K562 (cell line): ENCODE results near the gene ASB10. TPM values are rescaled to one million over a fixed set of nuclear protein-coding genes. Genes with fewer than 3 reads are reported as not detected.

ENCODE experiments used
- ADNP ChIP-seq: fragments of 200-800 bp; sonication (Bioruptor generic); IDR thresholded peaks from 2 replicates; pipeline ENCODE4 v1.6.1; 2016; ENCODE audit warnings: missing genetic modification characterization, missing compliant biosample characterization
- ARNT ChIP-seq, 2 experiments: fragments of 450-650 bp; IDR thresholded peaks; 2 replicates each; pipeline ENCODE4 v1.6.1; 2016; ENCODE audit warnings: mild to moderate bottlenecking in 1 of 2
- CBX2 ChIP-seq: fragments of 200-600 bp; sonication (generic); IDR thresholded peaks from one replicate; pipeline ENCODE4 v1.6.1; 2012; ENCODE audit warnings: mild to moderate bottlenecking, low read length, inconsistent platforms; ENCODE audit not compliant: insufficient read depth, poor library complexity, severe bottlenecking
- EGR1 ChIP-seq: fragments of 450-650 bp; conservative IDR thresholded peaks from 2 replicates; pipeline ENCODE4 v1.6.1; 2017; ENCODE audit warnings: mild to moderate bottlenecking
- EHMT2 ChIP-seq: fragments of 450-650 bp; IDR thresholded peaks from 2 replicates; pipeline ENCODE4 v1.6.1; 2018; ENCODE audit warnings: antibody characterized with exemption
- ERF ChIP-seq: fragments of 450-650 bp; formaldehyde crosslinking; IDR thresholded peaks from 2 replicates; pipeline ENCODE4 v1.4.0; 2020; ENCODE audit warnings: mild to moderate bottlenecking, mixed read lengths
- FOXK2 ChIP-seq, 2 experiments: fragments of 450-650 bp; IDR thresholded peaks in 1 of 2; conservative IDR thresholded peaks in 1 of 2; 2 replicates each; pipeline ENCODE4 v1.6.1; 2016; ENCODE audit warnings: low read depth in 2 of 2, mild to moderate bottlenecking in 1 of 2
- MAFG ChIP-seq: fragments of 450-650 bp; conservative IDR thresholded peaks from 2 replicates; pipeline ENCODE4 v1.6.1; 2016; ENCODE audit warnings: missing genetic modification characterization, missing compliant biosample characterization
- MYC ChIP-seq, 2 experiments: fragments of 250-450 bp in 1 of 2; sonication (Bioruptor Pico) in 1 of 2; IDR thresholded peaks; 2 replicates each; pipeline versions ENCODE4 v1.5.1 to v1.6.1; 2012 to 2021; ENCODE audit warnings: low read depth in 2 of 2, borderline replicate concordance in 1 of 2, improper control_type of control experiment in 1 of 2, low read length in 1 of 2, mild to moderate bottlenecking in 1 of 2, moderate library complexity in 1 of 2
- PML ChIP-seq: IDR thresholded peaks from 2 replicates; pipeline ENCODE4 v1.6.1; 2012; ENCODE audit warnings: low read length, inconsistent platforms
- POLR2H ChIP-seq: IDR thresholded peaks from 2 replicates; pipeline ENCODE4 v1.6.1; 2016; ENCODE audit warnings: missing genetic modification characterization, low read depth, mild to moderate bottlenecking, control low read depth, missing compliant biosample characterization, moderate library complexity
- POU5F1 ChIP-seq: fragments of 150-350 bp; IDR thresholded peaks from 2 replicates; pipeline ENCODE4 v1.6.1; 2014; ENCODE audit warnings: borderline replicate concordance, low read length, low read depth, mild to moderate bottlenecking; ENCODE audit not compliant: partially characterized antibody
- SAFB ChIP-seq: fragments of 200-400 bp; formaldehyde crosslinking; IDR thresholded peaks from 2 replicates; pipeline ENCODE4 v1.6.1; 2017; ENCODE audit warnings: low read depth, low read length, borderline replicate concordance
- SP2 ChIP-seq: IDR thresholded peaks from 2 replicates; pipeline ENCODE4 v1.6.1; 2011; ENCODE audit warnings: mild to moderate bottlenecking, low read depth, low read length, moderate library complexity; ENCODE audit not compliant: poor library complexity, severe bottlenecking; ENCODE audit errors: extremely low read depth
- SRSF1 ChIP-seq: fragments of 200-400 bp; formaldehyde crosslinking; IDR thresholded peaks from 2 replicates; pipeline ENCODE4 v1.6.1; 2017; ENCODE audit warnings: mild to moderate bottlenecking, low read depth, low read length, moderate library complexity
- STAT5B ChIP-seq: fragments of 250-450 bp; sonication (Bioruptor Pico); IDR thresholded peaks from 2 replicates; pipeline ENCODE4 v1.8.0; 2021; ENCODE audit warnings: mild to moderate bottlenecking, inconsistent platforms
- YY1 ChIP-seq, 3 experiments: IDR thresholded peaks; 2 replicates each; pipeline ENCODE4 v1.6.1; 2011; ENCODE audit warnings: low read length in 2 of 3, mild to moderate bottlenecking in 2 of 3, moderate library complexity in 2 of 3, borderline replicate concordance in 1 of 3, control low read depth in 1 of 3, low read depth in 1 of 3; ENCODE audit not compliant: insufficient read depth in 3 of 3, insufficient replicate concordance in 2 of 3, control insufficient read depth in 1 of 3, insufficient read length in 1 of 3; ENCODE audit errors: extremely low read depth in 1 of 3
- ZBTB17 ChIP-seq: fragments of 450-650 bp; formaldehyde crosslinking; IDR thresholded peaks from 2 replicates; pipeline ENCODE4 v1.4.0; 2020; ENCODE audit warnings: mild to moderate bottlenecking
- ZFP36 ChIP-seq: fragments of 150-350 bp; IDR thresholded peaks from 2 replicates; pipeline ENCODE4 v1.6.1; 2018; ENCODE audit warnings: low read length, low read depth; ENCODE audit not compliant: partially characterized antibody
- ZFX ChIP-seq: sonication (generic); formaldehyde crosslinking; IDR thresholded peaks from 2 replicates; pipeline ENCODE4 v1.8.0; 2022; ENCODE audit warnings: mild to moderate bottlenecking, missing genetic modification reagents, moderate library complexity
- ZNF174 ChIP-seq: fragments of 250-450 bp; sonication (Bioruptor Pico); IDR thresholded peaks from 2 replicates; pipeline ENCODE4 v1.4.0; 2020; ENCODE audit warnings: mild to moderate bottlenecking
- ZNF444 ChIP-seq: fragments of 250-450 bp; sonication (Bioruptor Pico); IDR thresholded peaks from 2 replicates; pipeline ENCODE4 v1.4.0; 2020; ENCODE audit warnings: mild to moderate bottlenecking, moderate library complexity
- ZNF75A ChIP-seq: fragments of 450-650 bp; formaldehyde crosslinking; IDR thresholded peaks from 2 replicates; pipeline ENCODE4 v1.4.0; 2020; ENCODE audit warnings: mild to moderate bottlenecking
- polyA plus RNA-seq, 8 experiments: library from polyadenylated mRNA; depleted of rRNA in 4 of 8; stranded (reverse) in 5 of 8; unstranded in 3 of 8; fragments of >200 nt; fragmentation: Nextera tagmentation in 2 of 8; fragmentation: Illumina TruSeq in 1 of 8; extraction: Ambion mirVana in 2 of 8; extraction: Trizol in 1 of 8; gene quantifications; 2 replicates each; pipeline versions ENCODE4 v1.2.1 to v1.2.3, GENCODE V29; 2011 to 2014; ENCODE audit warnings: inconsistent platforms in 1 of 8, missing spikeins in 1 of 8
- total RNA-seq, 7 experiments: library from RNA; depleted of rRNA in 6 of 7; stranded (reverse); fragments of >200 nt in 6 of 7; fragmentation: Illumina TruSeq in 2 of 7; extraction: Trizol in 2 of 7; gene quantifications; 2 replicates each; pipeline versions ENCODE4 v1.2.1 to v1.2.3, GENCODE V29; 2011 to 2021; ENCODE audit warnings: low replicate concordance in 1 of 7
- TF ChIP-seq, protein P1 (sequence below): fragments of 450-650 bp; IDR thresholded peaks from 2 replicates; pipeline ENCODE4 v1.6.1; 2017; ENCODE audit warnings: antibody characterized with exemption
- TF ChIP-seq, protein P2 (sequence below): fragments of 200-800 bp; sonication (Bioruptor generic); IDR thresholded peaks from 2 replicates; pipeline ENCODE4 v1.6.1; 2017; ENCODE audit warnings: missing genetic modification characterization, missing compliant biosample characterization

Gene ASB10
- total and polyA plus RNA-seq, 9 of the 15 experiments (the other 6 are each of a cell fraction or from before 2014, with no cell fraction given): not detected

DNA sequence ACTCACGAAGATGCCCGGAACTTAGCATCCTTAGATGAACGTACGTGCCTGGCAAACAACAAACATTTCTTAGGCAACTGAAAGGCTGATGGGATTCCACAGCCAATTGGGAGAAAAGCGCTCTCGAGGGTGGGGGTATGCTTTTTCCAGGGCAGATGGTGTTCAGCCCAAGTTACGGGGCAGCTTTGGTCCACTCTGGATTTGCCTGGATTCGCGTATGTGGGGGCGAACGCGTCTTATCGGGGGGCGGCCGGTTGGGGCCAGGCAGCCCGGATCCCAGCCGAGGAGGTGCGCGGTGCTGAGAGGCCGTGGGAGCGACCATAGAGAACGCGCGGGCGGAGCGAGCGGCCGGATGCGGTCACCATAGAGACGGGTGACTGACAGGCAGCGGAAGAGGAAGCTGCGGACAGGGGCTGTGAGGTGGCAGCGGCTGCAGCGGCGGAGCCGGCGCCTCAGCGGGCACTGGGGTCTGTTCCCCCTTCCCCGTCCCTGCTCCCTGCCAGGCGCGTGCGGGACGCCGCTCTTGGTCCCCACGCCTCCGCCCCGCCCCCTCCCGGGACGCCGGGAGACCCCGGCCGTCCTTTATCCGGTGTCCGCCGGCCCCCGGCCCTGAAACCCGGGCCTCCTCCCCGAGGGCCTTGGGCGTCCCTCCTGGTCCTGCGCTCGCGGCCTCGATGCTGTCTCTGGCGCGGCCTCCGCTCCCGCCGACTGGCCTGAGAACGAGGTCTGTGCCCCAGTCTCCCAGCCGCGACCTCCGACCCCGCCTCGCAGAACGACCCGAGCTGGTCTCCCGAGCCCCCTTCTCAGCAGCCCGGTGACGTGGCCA lies 45.3 kb upstream of the ASB10 start, which contains the start of gene CHPF2 (continued):
- TF ChIP-seq ZNF444 (CRISPR knock-in tag) (no peak), POU5F1 (no peak), PML (peak; percentile 67; the same call in 1 of the 2 replicates), ZFP36 (no peak), MYC (IDR thresholded peaks at IDR 0.05; ENCODE audit: low read depth, low read length) (0 out of 2 replicates have a peak, but pooled peaks have one; percentile 34), MYC (CRISPR knock-in tag; IDR thresholded peaks at IDR 0.05; ENCODE audit: borderline replicate concordance, low read depth) (no peak), ERF (CRISPR knock-in tag) (peak; percentile 48; the same call in 1 of the 2 replicates), SAFB (no peak), POLR2H (tag) (no peak), YY1 (IDR thresholded peaks at IDR 0.05; ENCODE audit: borderline replicate concordance in 1 of 3, control insufficient read depth in 1 of 3, extremely low read depth in 1 of 3, insufficient read depth in 3 of 3, insufficient read length in 1 of 3, insufficient replicate concordance in 2 of 3, low read depth in 1 of 3, low read length in 2 of 3) (peak in 2 of 3 experiments; percentile 71 to 73), ZBTB17 (CRISPR knock-in tag) (no peak), STAT5B (no peak), EGR1 (peak; percentile 81), SP2 (peak; percentile 92), ARNT (IDR thresholded peaks at IDR 0.05) (no peak), FOXK2 (conservative IDR thresholded peaks at IDR 0.05 in 1 of 2, IDR thresholded peaks at IDR 0.05 in 1 of 2; ENCODE audit: low read depth in 2 of 2) (no peak; a peak in 1 of 4 replicates), MAFG (tag) (no peak), EHMT2 (no peak), ADNP (tag) (no peak), SRSF1 (no peak), CBX2 (no peak), ZNF75A (CRISPR knock-in tag) (no peak), ZFX (peak; percentile 89), ZNF174 (CRISPR knock-in tag) (no peak)
- TF ChIP-seq, protein P1, sequence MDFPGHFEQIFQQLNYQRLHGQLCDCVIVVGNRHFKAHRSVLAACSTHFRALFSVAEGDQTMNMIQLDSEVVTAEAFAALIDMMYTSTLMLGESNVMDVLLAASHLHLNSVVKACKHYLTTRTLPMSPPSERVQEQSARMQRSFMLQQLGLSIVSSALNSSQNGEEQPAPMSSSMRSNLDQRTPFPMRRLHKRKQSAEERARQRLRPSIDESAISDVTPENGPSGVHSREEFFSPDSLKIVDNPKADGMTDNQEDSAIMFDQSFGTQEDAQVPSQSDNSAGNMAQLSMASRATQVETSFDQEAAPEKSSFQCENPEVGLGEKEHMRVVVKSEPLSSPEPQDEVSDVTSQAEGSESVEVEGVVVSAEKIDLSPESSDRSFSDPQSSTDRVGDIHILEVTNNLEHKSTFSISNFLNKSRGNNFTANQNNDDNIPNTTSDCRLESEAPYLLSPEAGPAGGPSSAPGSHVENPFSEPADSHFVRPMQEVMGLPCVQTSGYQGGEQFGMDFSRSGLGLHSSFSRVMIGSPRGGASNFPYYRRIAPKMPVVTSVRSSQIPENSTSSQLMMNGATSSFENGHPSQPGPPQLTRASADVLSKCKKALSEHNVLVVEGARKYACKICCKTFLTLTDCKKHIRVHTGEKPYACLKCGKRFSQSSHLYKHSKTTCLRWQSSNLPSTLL: no peak
- TF ChIP-seq, protein P2, sequence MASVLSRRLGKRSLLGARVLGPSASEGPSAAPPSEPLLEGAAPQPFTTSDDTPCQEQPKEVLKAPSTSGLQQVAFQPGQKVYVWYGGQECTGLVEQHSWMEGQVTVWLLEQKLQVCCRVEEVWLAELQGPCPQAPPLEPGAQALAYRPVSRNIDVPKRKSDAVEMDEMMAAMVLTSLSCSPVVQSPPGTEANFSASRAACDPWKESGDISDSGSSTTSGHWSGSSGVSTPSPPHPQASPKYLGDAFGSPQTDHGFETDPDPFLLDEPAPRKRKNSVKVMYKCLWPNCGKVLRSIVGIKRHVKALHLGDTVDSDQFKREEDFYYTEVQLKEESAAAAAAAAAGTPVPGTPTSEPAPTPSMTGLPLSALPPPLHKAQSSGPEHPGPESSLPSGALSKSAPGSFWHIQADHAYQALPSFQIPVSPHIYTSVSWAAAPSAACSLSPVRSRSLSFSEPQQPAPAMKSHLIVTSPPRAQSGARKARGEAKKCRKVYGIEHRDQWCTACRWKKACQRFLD (CRISPR knock-in tag): no peak
